ENCODE data around the gene RHOJ. TPM values are rescaled to one million over a fixed set of nuclear protein-coding genes. Genes with fewer than 3 reads are reported as not detected.

The RHOJ gene
- not detected in 2 replicates for total RNA-seq (2013; cell fraction: nucleolus; rRNA removed)
- total RNA-seq (2014; rRNA removed) (not detected in 2 replicates), total RNA-seq (2014; rRNA removed; fragmentation: Illumina TruSeq; extraction: Trizol) (not detected in 2 replicates), total RNA-seq (2021) (not detected in 2 replicates), polyA plus RNA-seq (2011; rRNA removed) (not detected in 2 replicates), polyA plus RNA-seq (2014; fragmentation: Illumina TruSeq; extraction: Trizol) (not detected in 2 replicates), polyA plus RNA-seq (2014; fragmentation: Nextera tagmentation; extraction: Ambion mirVana) (not detected), polyA plus RNA-seq (2014; rRNA removed) (not detected in 2 replicates), polyA plus RNA-seq (2016; fragmentation: Nextera tagmentation; extraction: Ambion mirVana) (not detected), polyA minus RNA-seq (2011; rRNA and poly(A)+ RNA removed) (not detected in 2 replicates), Bru-seq, nascent RNA (percentile 1 among the genes with signal in this experiment), BruChase-seq, experiment 1, labeled RNA remaining after a 6-hour chase (not detected), BruChase-seq, experiment 2, labeled RNA remaining after a 2-hour chase (not detected)
- polyA plus RNA-seq (2011; ENCODE audit: low read depth): not detected
- polyA plus RNA-seq (2011; cell fraction: cytosol; rRNA removed): 0.07 TPM in 1 of 2 replicates, not detected in the other
- not detected in 2 replicates for polyA plus RNA-seq (2011; cell fraction: nucleus; rRNA removed)
- not detected in 2 replicates for polyA plus RNA-seq (2012)
- not detected in 2 replicates for polyA minus RNA-seq (2011; cell fraction: cytosol; rRNA and poly(A)+ RNA removed)
- polyA minus RNA-seq (2011; cell fraction: nucleus; rRNA and poly(A)+ RNA removed): not detected in 2 replicates
- long read RNA-seq, experiment 1: 0 reads
- long read RNA-seq, experiment 2: 0 reads

- Histone ChIP-seq H3K4me1 (ENCODE audit: control insufficient read depth, insufficient read depth, low read length) (no peaks in the 10 kb centered on the region), H2AFZ (ENCODE audit: control insufficient read depth, low read depth, low read length) (no peak within 1 kb of the TSS), H3K4me2 (ENCODE audit: control insufficient read depth, insufficient read depth) (no peak within 1 kb of the TSS), H3K27me3 (replicated peaks in 1 of 2; ENCODE audit: control insufficient read depth in 2 of 2, insufficient read depth in 2 of 2, low read length in 1 of 2) (peaks cover 0 to 8% of the 10 kb centered on the region in 2 experiments; a peak in 3 of 4 replicates), H4K20me1 (ENCODE audit: control insufficient read depth, insufficient read depth) (no peaks in the 10 kb centered on the region), H3K79me2 (ENCODE audit: control insufficient read depth, insufficient read depth, low read length) (no peaks in the 10 kb centered on the region), H3K27ac (ENCODE audit: control insufficient read depth, insufficient read depth) (no peak within 1 kb of the TSS), H3K9me3 (replicated peaks; ENCODE audit: control insufficient read depth, insufficient read depth, low read length) (no peaks in the 10 kb centered on the region), H3K4me3 (no peak within 1 kb of the TSS), H3K9ac (ENCODE audit: control insufficient read depth, insufficient read depth, low read length) (no peak within 1 kb of the TSS), H3K36me3 (ENCODE audit: control insufficient read depth in 2 of 2, insufficient read depth in 2 of 2, low read length in 1 of 2) (no peaks in the 10 kb centered on the region)
- TF ChIP-seq ZZZ3 (IDR thresholded peaks at IDR 0.05; ENCODE audit: control insufficient read depth, insufficient read length, low read depth) (no peak), USF2 (IDR thresholded peaks at IDR 0.05; ENCODE audit: borderline replicate concordance, low read depth, low read length) (no peak), YBX1 (IDR thresholded peaks at IDR 0.05) (no peak), POU2F2 (IDR thresholded peaks at IDR 0.05; ENCODE audit: borderline replicate concordance, low read depth, low read length) (no peak), BCL11A (IDR thresholded peaks at IDR 0.05; ENCODE audit: low read depth, low read length) (no peak), RCOR1 (conservative IDR thresholded peaks at IDR 0.05; ENCODE audit: low read depth, low read length) (no peak), IRF4 (IDR thresholded peaks at IDR 0.05; ENCODE audit: low read depth, low read length) (no peak), SUPT20H (IDR thresholded peaks at IDR 0.05; ENCODE audit: borderline replicate concordance, control insufficient read depth, low read depth, low read length) (no peak), ZNF384 (IDR thresholded peaks at IDR 0.05; ENCODE audit: borderline replicate concordance, low read depth, low read length) (no peak), TCF7 (IDR thresholded peaks at IDR 0.05; ENCODE audit: borderline replicate concordance) (no peak), TCF12 (IDR thresholded peaks at IDR 0.05; ENCODE audit: low read depth, low read length) (no peak), ATF7 (IDR thresholded peaks at IDR 0.05; ENCODE audit: low read depth) (no peak)
- ChIA-PET POLR2A (no interaction called here), RAD21 (ENCODE audit: unreplicated experiment) (no interaction called here), CTCF (no interaction called here), SMC1A (ENCODE audit: uncharacterized antibody, unreplicated experiment) (no interaction called here)
- BruUV-seq (replicated peaks): no TSS peak
- in situ Hi-C loops (cut with MboI) (no loop called here), intact Hi-C loops (cut with micrococcal nuclease; ENCODE audit: unreplicated experiment) (no loop called here)
- 38% methylated on average over 16 of the region's 16 CpGs for WGBS (ENCODE audit: insufficient coverage, insufficient replicate concordance, low lambda C conversion rate, missing lambda C conversion rate)
- ATAC-seq: no peak
- DNase-seq (ENCODE audit: low read depth, low spot score): no peak
- FAIRE-seq: no peak
Measured at GRCh38 chr14:63204407-63205043, at the start of gene RHOJ. RHOJ (plus strand) TSS chr14:63204443; CDS start chr14:63204870, 427 bp downstream.
